ENCODE data around the gene DCTD.
A peak's percentile ranks its signal among the peaks of the same experiment; 100 is the strongest.

DCTD gene

GRCh38 chr4:182927505-182927904 is 10.3 kb upstream of the DCTD start:
- no peak for TF ChIP-seq GATA1 (IDR thresholded peaks at IDR 0.05; ENCODE audit: low read depth, low read length)
- no peak for DNase-seq

GRCh38 chr4:182925855-182926254 is 8.7 kb upstream of the DCTD start:
- TF ChIP-seq POLR2A (IDR thresholded peaks at IDR 0.05; ENCODE audit: low read length) (no peak), GATA1 (IDR thresholded peaks at IDR 0.05; ENCODE audit: low read depth, low read length) (no peak)
- no peak for DNase-seq

GRCh38 chr4:182925298-182925757 is 8.1 kb upstream of the DCTD start:
- TF ChIP-seq POLR2A (IDR thresholded peaks at IDR 0.05; ENCODE audit: low read length) (no peak), GATA1 (IDR thresholded peaks at IDR 0.05; ENCODE audit: low read depth, low read length) (no peak)

GRCh38 chr4:182924497-182924896 is 7.3 kb upstream of the DCTD start:
- DNase-seq, result no peak
- TF ChIP-seq POLR2A (IDR thresholded peaks at IDR 0.05; ENCODE audit: low read length), result no peak
- no peak for TF ChIP-seq GATA1 (IDR thresholded peaks at IDR 0.05; ENCODE audit: low read depth, low read length)

More at GRCh38 chr4:182925298-182925757, 8.1 kb upstream of the DCTD start:
- peak; percentile 77 to 84 for DNase-seq

- TF ChIP-seq GATA1 (IDR thresholded peaks at IDR 0.05; ENCODE audit: low read depth, low read length), result no peak
- TF ChIP-seq POLR2A (IDR thresholded peaks at IDR 0.05; ENCODE audit: low read length), result no peak
- peak in 1 of 2 experiments; percentile 16 for DNase-seq
Measured at GRCh38 chr4:182923796-182924340, 6.7 kb upstream of the DCTD start.

GRCh38 chr4:182923366-182923765 is 6.2 kb upstream of the DCTD start:
- TF ChIP-seq POLR2A (IDR thresholded peaks at IDR 0.05; ENCODE audit: low read length), result no peak
- TF ChIP-seq GATA1 (IDR thresholded peaks at IDR 0.05; ENCODE audit: low read depth, low read length), result no peak

GRCh38 chr4:182922501-182923284 is 5.5 kb upstream of the DCTD start:
- TF ChIP-seq POLR2A (IDR thresholded peaks at IDR 0.05; ENCODE audit: low read length) (no peak), GATA1 (IDR thresholded peaks at IDR 0.05; ENCODE audit: low read depth, low read length) (no peak)
- DNase-seq, result no peak

More at GRCh38 chr4:182923366-182923765, 6.2 kb upstream of the DCTD start:
- DNase-seq, result no peak

GRCh38 chr4:182921608-182922007 is 4.4 kb upstream of the DCTD start:
- no peak for TF ChIP-seq GATA1 (IDR thresholded peaks at IDR 0.05; ENCODE audit: low read depth, low read length)
- TF ChIP-seq POLR2A (IDR thresholded peaks at IDR 0.05; ENCODE audit: low read length), result no peak
- no peak for DNase-seq

GRCh38 chr4:182920676-182921075 is 3.5 kb upstream of the DCTD start:
- TF ChIP-seq GATA1 (IDR thresholded peaks at IDR 0.05; ENCODE audit: low read depth, low read length), result no peak
- TF ChIP-seq POLR2A (IDR thresholded peaks at IDR 0.05; ENCODE audit: low read length), result no peak
- no peak for DNase-seq

- DNase-seq, result peak in 1 of 2 experiments; percentile 3
- TF ChIP-seq GATA1 (IDR thresholded peaks at IDR 0.05; ENCODE audit: low read depth, low read length) (no peak), POLR2A (IDR thresholded peaks at IDR 0.05; ENCODE audit: low read length) (no peak)
Measured at GRCh38 chr4:182918791-182919302, 1.7 kb upstream of the DCTD start.

- TF ChIP-seq POLR2A (IDR thresholded peaks at IDR 0.05; ENCODE audit: low read length) (no peak), GATA1 (IDR thresholded peaks at IDR 0.05; ENCODE audit: low read depth, low read length) (no peak)
- DNase-seq, result no peak
Measured at GRCh38 chr4:182918044-182918607, 940 bp upstream of the DCTD start.

GRCh38 chr4:182916483-182917181 is 554 bp downstream of the DCTD start:
- DNase-seq, result peak; percentile 65 to 67
- TF ChIP-seq POLR2A (IDR thresholded peaks at IDR 0.05; ENCODE audit: low read length), result no peak
- TF ChIP-seq GATA1 (IDR thresholded peaks at IDR 0.05; ENCODE audit: low read depth, low read length), result no peak

- TF ChIP-seq GATA1 (IDR thresholded peaks at IDR 0.05; ENCODE audit: low read depth, low read length) (no peak), POLR2A (IDR thresholded peaks at IDR 0.05; ENCODE audit: low read length) (no peak)
Measured at GRCh38 chr4:182914357-182914756, 2.8 kb downstream of the DCTD start.

GRCh38 chr4:182913621-182914020 is 3.6 kb downstream of the DCTD start:
- no peak for DNase-seq
- TF ChIP-seq POLR2A (IDR thresholded peaks at IDR 0.05; ENCODE audit: low read length) (no peak), GATA1 (IDR thresholded peaks at IDR 0.05; ENCODE audit: low read depth, low read length) (no peak)

More at GRCh38 chr4:182914357-182914756, 2.8 kb downstream of the DCTD start:
- DNase-seq, result no peak
